SIG-M5 treated with dmso at 0.1 percent for 504 hours (cell line): ENCODE results near the gene ZMYND8.

Experiments used
- DNase-seq: peaks from one replicate; lab custom pipeline; 2025; ENCODE audit not compliant: unreplicated experiment; lab: John Stamatoyannopoulos, UW

The ZMYND8 gene

GRCh38 chr20:47335251-47336128 lies 21.0 kb downstream of the ZMYND8 start:
- no peak for DNase-seq

GRCh38 chr20:47334022-47334551 lies 22.4 kb downstream of the ZMYND8 start:
- DNase-seq, result peak; percentile 98

GRCh38 chr20:47332381-47333206 lies 23.9 kb downstream of the ZMYND8 start:
- DNase-seq, result no peak

- DNase-seq, result peak; percentile 87
Observed at GRCh38 chr20:47330933-47331708, 25.4 kb downstream of the ZMYND8 start.

- DNase-seq, result no peak
Observed at GRCh38 chr20:47330071-47330470, 26.4 kb downstream of the ZMYND8 start.

GRCh38 chr20:47328129-47328528 lies 28.4 kb downstream of the ZMYND8 start:
- DNase-seq, result peak; percentile 89

- DNase-seq, result no peak
Observed at GRCh38 chr20:47327711-47328110, 28.8 kb downstream of the ZMYND8 start.

GRCh38 chr20:47326658-47327268 lies 29.7 kb downstream of the ZMYND8 start:
- peak; percentile 85 for DNase-seq

GRCh38 chr20:47325242-47325641 lies 31.3 kb downstream of the ZMYND8 start:
- no peak for DNase-seq

- DNase-seq, result peak; percentile 100
Observed at GRCh38 chr20:47320990-47321805, 35.3 kb downstream of the ZMYND8 start.

- DNase-seq, result peak; percentile 100
Observed at GRCh38 chr20:47319517-47320252, 36.8 kb downstream of the ZMYND8 start.

GRCh38 chr20:47318586-47319516 lies 37.6 kb downstream of the ZMYND8 start:
- DNase-seq, result peak; percentile 66

GRCh38 chr20:47318027-47318585 lies 38.4 kb downstream of the ZMYND8 start:
- DNase-seq, result no peak

GRCh38 chr20:47317127-47317895 lies 39.2 kb downstream of the ZMYND8 start:
- DNase-seq, result peak; percentile 56

GRCh38 chr20:47316776-47317126 lies 39.7 kb downstream of the ZMYND8 start:
- no peak for DNase-seq

- DNase-seq, result no peak
Observed at GRCh38 chr20:47315339-47316056, 41.0 kb downstream of the ZMYND8 start.
